Measurements from ENCODE around the gene MYH11.
"Not testable (repeated sequence)": the region's sequence is repeated elsewhere in the genome, so short reads cannot be mapped to it uniquely, and the experiment has no call there.

The MYH11 gene

DNA sequence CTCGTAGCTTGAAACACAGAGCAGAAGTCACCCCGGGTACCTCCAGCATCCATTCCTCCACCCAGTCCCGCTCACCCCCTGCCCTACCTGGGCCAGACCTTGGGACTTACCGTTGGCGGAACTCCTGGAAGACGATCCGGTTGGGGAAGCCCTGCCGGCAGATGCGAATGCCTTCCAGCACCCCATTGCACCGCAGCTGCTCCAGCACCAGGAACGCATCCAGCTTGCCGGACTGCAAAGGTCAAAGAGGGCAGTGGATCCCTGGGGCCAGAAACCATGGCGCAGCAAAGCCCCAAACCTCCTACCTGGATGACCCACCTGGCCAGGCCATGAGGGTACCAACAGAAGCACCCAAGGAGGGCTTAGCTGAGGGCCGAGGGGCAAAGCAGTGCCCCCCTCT, 108.9 kb downstream of the MYH11 start:
- no peak for DNase-seq

DNA sequence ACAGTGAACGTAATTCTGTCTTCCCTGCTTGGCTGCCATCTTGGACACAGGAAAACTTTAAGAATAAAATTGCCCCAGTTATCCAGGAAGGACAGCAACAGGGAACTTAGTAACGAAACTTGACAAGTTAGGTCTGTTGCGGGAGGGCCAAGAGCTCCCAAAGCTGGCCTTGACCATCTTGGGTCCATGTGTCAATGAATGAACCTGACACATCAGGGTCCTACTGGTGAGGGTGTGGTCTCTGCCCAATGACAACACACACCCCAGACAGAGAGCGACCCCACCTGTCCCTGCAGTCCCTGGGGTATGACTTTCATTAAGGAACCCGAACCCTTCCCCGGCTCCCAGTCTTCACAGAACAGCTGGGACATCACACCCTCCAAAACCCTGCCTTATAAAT, 110.5 kb downstream of the MYH11 start:
- no peak for DNase-seq

GRCh38 chr16:15743657-15744056, 113.2 kb downstream of the MYH11 start:
- no peak for DNase-seq

DNA sequence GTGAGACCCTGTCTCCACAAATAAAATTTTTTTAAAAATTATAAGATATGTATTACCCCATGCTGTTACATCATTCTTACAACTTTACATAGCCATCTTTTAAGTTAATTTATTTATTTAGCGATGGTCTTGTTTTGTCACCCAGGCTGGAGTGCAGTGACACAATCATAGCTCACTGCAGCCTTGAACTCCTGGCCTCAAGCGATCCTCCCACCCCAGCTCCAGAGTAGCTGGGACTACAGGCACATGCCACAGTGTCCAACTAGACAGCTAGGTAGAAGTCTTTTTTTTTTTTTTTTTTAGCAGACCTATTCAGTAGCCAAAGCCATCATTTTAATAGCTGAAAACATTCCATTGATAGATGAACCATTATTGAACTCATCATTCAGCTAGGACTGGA, 114.1 kb downstream of the MYH11 start:
- no peak for DNase-seq

DNA sequence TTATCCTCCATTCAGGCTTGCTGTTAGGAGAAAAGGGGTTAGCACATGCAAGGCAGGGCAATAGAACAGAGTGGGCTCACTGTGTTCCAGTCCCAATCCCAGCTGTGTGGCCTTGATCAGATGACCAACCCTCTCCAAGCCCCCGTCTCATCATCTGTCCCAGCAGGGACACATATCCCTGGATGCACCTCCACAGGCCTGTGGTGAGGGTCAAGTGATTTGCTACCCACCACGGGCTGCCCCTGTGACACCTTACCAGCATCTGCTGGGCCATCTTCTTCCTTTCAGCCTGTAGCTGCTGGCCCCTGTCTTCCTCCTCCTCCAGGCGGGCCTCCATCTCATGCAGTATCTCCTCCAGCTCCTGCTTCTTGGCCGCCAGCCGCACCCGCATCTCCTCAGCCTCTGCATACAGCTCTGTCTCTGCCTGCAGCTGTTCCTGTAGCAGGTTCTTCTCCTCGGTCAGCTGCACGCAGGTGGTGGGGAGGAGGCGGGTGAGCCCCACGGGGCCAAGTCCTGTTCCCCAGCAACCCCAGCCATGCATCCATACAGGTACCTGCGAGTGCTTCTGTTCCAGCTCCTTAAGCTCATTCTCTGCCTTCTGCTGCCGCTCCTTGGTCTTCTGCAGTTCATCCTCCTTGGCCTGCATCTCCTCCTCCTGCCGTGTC, 115.5 kb downstream of the MYH11 start:
- no peak for DNase-seq

GRCh38 chr16:15739950-15740349, 116.9 kb downstream of the MYH11 start:
- DNase-seq, result no peak

GRCh38 chr16:15739464-15739863, 117.4 kb downstream of the MYH11 start:
- DNase-seq, result no peak

GRCh38 chr16:15737140-15737644, 119.6 kb downstream of the MYH11 start:
- DNase-seq, result no peak

- DNase-seq, result no peak
Observed at GRCh38 chr16:15736529-15736928, 120.3 kb downstream of the MYH11 start.

DNA sequence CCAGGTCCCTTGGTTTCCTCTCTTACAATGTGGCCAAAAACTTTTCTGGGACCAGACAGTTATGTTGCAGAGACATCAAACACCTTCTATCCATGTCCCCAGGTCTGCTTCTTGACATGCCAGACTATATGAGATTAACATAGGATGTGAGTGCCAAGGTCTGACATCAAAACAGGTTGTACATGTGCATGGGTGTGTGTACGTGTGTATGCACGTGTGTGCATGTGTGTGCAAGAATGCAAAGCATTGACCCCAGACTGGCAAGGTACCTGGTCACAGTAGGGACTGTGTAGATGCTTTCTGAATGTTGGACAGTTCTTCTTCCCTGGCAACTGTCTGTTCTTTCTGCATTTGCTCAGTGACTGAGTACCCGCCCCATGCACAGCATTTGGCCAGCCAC, 121.2 kb downstream of the MYH11 start:
- DNase-seq, result no peak

DNA sequence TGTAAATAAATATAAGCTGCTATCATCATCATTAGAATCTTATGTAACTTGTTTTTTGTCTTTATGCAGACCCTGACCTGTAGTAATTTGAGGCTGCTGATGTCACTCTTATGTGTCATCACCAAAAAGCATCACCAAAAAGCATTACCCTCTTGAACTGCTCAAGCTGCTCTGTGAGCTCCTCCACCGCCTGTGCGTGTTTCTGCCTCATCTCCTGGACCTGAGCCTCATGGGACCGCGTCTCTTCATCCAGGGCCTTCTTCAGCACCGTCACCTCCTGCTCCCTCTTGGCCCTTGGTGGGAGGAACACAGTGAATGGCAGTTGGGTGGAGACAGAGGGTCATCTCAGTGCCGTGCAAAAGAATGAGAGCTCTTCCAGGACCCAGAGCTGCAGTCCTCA, 124.4 kb downstream of the MYH11 start:
- DNase-seq, result no peak

DNA sequence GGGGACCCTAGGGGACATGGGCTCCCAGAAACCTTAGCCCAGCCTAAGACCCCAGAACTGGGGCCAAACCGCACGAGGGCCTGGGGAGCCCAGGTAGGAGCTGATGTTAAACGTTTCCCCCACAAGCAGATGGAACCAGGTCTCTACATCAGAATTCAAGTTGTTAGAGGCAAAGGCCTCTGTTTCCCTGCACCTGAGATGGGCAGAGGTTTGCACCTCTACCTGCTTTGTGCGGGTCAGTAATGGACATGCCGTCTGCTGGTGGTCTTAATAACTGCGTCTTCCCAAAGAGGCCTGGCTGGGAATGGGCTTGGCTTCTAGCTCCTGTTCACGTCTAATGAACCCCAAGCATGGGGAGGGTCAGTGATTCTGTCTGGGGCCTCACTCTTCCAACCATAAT, 127.7 kb downstream of the MYH11 start:
- DNase-seq, result no peak

DNA sequence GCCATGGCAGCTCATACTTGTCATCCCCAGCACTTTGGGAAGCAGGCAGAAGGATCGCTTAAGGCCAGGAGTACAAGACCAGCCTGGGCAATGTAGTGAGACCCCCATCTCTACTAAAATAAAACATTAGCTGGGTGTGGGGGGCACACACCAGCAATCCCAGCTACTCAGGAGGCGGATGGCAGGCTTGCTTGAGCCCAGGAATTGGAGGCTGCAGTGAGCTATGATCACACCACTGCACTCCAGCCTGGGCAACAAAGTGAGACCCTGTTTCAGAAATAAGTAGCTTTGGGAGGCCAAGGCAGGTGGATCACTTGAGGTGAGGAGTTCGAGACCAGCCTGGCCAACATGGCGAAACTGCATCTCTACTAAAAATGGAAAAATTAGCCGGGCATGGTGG, 129.1 kb downstream of the MYH11 start:
- DNase-seq, result not testable (repeated sequence)

DNA sequence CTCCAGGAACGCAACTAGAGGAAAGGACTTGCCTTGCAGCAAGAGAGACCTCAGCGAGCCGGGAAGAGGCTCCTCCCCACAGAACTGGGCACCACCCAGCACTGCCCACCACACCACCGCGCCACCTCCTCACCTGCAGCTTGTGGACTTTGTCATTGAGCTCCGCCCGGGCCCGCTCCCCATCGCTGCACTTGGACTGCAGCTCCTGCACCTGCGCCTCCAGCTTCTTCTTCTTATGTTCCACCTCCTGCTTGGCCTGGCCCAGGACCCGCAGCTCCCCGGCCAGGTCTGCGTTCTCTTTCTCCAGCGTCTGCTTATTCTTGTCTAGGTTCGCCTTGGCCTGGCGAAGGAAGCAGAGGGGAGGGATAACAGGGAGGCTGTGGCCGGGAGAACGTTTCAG, 130.1 kb downstream of the MYH11 start:
- DNase-seq, result no peak

DNA sequence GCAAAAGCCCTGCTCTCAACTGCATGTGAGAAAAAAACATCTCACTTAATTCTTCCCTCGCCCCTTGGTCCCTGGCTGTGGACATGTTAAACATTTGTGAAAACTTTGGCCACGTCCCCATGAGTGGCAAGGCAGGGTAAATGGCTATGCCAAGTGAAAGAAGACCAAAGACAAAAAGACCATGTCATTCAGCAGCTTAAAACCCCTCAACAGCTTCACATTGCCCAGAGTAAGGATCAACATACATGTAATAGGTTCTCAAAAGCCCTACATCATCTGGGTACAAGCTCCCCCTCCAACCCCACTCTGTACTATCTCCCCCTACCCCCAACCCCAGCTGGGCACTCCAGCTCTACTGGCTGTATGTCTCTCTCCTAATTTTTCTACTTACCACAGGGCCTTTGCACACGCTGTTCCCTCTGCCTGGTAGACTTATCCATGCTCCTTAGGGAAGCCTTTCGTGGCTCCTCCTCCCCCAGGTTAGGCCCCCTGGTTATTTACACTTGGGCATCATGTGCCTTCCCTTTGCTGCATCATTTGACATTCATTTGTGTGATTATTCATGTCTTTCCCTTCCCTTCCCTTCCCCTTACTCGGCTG, 131.1 kb downstream of the MYH11 start:
- DNase-seq, result no peak

DNA sequence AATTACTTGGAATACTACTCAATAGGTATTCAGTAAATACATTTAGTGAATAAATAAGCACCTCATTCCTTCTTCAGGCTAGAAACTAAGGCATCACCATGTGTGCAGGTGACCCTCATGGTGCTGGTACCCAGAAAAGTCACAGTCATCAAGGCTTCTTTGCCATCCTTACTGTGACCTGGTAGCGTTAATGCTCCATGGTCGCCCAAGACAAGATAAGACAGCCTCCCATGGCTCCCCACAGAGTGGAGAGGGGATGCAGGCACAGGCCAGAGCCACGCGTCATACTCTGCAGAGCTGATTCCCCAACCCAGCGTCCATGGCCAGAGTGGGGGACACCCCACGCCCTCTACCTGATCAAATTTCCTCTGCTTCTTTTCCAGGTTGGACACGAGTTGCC, 133.0 kb downstream of the MYH11 start:
- DNase-seq, result no peak

DNA sequence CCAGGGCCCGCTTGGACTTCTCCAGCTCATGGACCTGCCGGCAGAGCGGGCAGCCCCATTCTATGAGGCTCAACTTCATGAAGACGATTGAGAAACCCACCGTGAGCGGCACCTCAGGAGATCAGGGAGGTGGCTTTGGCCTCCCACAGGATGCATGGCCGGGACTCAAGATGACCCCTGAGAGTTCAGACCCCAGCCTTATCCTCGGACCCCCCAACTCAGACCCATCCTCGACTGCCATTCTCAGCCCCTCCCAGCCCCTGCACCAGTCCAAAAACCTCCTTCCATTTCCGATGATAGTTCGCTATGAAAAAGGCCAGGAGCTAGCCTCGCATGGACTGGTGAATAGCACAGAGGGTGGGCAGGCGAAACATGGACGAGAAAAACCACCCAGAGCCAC, 135.8 kb downstream of the MYH11 start:
- no peak for DNase-seq

- no peak for DNase-seq
Observed at GRCh38 chr16:15716694-15717447, 140.0 kb downstream of the MYH11 start.

DNA sequence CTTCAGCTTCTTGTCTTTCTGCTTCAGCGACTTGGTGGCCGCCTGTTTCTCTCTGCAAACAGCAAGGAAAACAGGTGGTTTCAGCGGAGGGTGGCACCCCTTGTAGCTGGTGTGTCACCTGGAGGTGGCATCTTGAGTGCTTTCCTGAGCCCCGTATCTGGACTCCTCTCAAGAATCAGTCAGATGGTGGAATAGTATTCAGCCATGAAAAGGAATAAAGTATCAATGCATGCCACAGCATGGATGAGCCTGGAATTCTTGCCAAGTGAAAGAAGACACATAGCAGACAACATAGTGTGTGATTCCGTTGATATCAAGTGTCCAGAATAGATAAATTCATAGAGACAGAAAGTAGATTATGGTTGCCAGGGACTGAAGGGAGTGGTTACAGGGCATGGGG, 141.6 kb downstream of the MYH11 start:
- DNase-seq, result no peak

- DNase-seq, result no peak
Observed at GRCh38 chr16:15714393-15715172, 142.2 kb downstream of the MYH11 start.

DNA sequence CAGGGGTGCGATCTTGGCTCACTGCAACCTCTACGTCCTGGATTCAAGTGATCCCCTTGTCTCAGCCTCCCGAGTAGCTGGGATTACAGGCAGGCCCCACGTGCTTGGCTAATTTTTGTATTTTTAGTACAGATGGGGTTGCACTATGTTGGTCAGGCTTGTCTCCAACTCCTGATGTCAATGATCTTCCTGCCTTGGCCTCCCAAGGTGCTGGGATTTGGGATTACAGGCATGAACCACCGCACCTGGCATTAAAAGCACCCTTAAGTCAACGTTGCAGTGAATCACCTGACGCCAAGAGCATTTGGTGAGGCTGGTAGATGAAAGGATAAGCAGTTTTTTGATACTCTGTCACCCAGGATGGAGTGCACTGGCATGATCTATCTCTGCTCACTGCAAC, 147.8 kb downstream of the MYH11 start:
- DNase-seq, result no peak

DNA sequence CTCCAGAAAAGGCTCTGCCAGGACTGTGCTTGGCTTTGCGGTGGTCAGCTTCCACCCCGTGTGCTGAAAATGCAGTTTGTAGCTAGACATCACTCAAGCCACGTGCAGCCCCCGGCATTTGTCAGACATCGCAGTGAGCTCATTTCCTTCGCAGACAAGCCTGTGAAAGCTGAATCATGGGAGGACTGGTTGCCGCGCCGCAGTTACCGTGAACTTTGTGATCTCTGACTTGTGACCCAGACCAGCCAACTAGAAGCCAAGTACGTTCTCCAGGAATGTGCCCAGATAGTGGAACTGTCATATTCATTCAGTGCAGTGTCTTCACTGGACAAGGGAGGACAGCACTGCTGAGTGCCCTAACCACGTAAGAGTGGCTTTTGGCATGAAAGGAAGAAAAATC, 148.7 kb downstream of the MYH11 start:
- DNase-seq, result no peak

DNA sequence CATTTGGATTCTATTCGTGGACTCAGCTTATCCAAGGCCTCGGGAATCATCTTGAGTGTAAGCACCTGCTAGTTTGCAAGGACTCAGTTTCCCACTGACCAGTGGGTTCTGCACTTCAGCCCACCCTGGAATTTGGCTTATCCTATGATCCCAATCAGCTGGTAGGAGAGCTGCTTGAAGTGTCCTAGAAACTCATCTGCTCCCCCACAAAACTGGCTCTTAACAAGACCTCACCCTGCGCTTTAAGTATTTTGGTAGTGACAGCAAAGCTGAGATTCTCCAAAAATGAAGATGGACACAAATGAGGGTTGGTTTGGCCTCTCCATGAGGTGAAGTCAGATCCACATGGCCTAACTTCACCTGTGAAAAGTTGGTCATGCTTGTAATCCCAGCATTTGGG, 149.5 kb downstream of the MYH11 start:
- no peak for DNase-seq
